H7 (cell line): Measurements from ENCODE around the gene RPS10. TPM values are rescaled to one million over a fixed set of nuclear protein-coding genes. Genes with fewer than 3 reads are reported as not detected.
A peak's percentile ranks its signal among the peaks of the same experiment; 100 is the strongest.

ENCODE experiments used
- DNase-seq: peaks from one replicate; pipeline ENCODE4 v3.0.0; 2012
- H3K27me3 ChIP-seq: 2 replicates; pipeline ENCODE4 v1.6.0; 2011; ENCODE audit warnings: mild to moderate bottlenecking, low read length; ENCODE audit not compliant: control insufficient read depth, insufficient read depth
- H3K36me3 ChIP-seq: replicated peaks from 2 replicates; pipeline ENCODE4 v1.5.1; 2011; ENCODE audit warnings: low read length; ENCODE audit not compliant: control insufficient read depth, insufficient read depth
- H3K4me3 ChIP-seq: 2 replicates; pipeline ENCODE4 v1.5.1; 2011; ENCODE audit warnings: low read depth, mild to moderate bottlenecking, control low read depth, low read length, moderate library complexity; ENCODE audit not compliant: insufficient read depth
- total RNA-seq: library from RNA; depleted of rRNA; stranded (reverse); fragments of >200 nt; shearing (Covaris generic); gene quantifications from 2 replicates; pipeline ENCODE4 v1.2.3, GENCODE V29; 2014

The RPS10 gene
- total RNA-seq, 1 experiment from 2014 or later, result 3,167 TPM

GRCh38 chr6:34392497-34393190 lies 33.2 kb downstream of the RPS10 start, which contains the start of gene NUDT3:
NUDT3 (minus strand) TSS chr6:34392669; CDS start chr6:34392362, 307 bp downstream.
- DNase-seq, result peak; percentile 96
- Histone ChIP-seq H3K4me3 (peak within 1 kb of the TSS; percentile 76), H3K27me3 (no peaks in the 10 kb centered on the region), H3K36me3 (no peaks in the 10 kb centered on the region; the same call in 1 of the 2 replicates)

GRCh38 chr6:34391786-34392496 lies 33.9 kb downstream of the RPS10 start:
- peak; percentile 93 for DNase-seq
- no peaks in the 10 kb centered on the region; the same call in 1 of the 2 replicates for H3K36me3 ChIP-seq
- H3K27me3 ChIP-seq, result no peaks in the 10 kb centered on the region
- H3K4me3 ChIP-seq, result peak overlapping the region; percentile 76

GRCh38 chr6:34391473-34391785 lies 34.4 kb downstream of the RPS10 start:
- Histone ChIP-seq H3K4me3 (peak overlapping the region; percentile 76), H3K36me3 (no peaks in the 10 kb centered on the region; the same call in 1 of the 2 replicates), H3K27me3 (no peaks in the 10 kb centered on the region)
- no peak for DNase-seq

- Histone ChIP-seq H3K36me3 (no peaks in the 10 kb centered on the region; the same call in 1 of the 2 replicates), H3K4me3 (peak overlapping the region; percentile 76), H3K27me3 (no peaks in the 10 kb centered on the region)
- peak; percentile 27 for DNase-seq
Measured at GRCh38 chr6:34390531-34391472, 35.1 kb downstream of the RPS10 start.

GRCh38 chr6:34389034-34389433 lies 36.8 kb downstream of the RPS10 start:
- no peaks in the 10 kb centered on the region for H3K27me3 ChIP-seq
- H3K36me3 ChIP-seq, result no peaks in the 10 kb centered on the region; the same call in 1 of the 2 replicates
- no peak for DNase-seq
- no peak overlapping the region for H3K4me3 ChIP-seq

GRCh38 chr6:34388421-34388820 lies 37.4 kb downstream of the RPS10 start:
- H3K27me3 ChIP-seq, result no peaks in the 10 kb centered on the region
- H3K36me3 ChIP-seq, result no peaks in the 10 kb centered on the region; the same call in 1 of the 2 replicates
- H3K4me3 ChIP-seq, result no peak overlapping the region
- no peak for DNase-seq

- no peaks in the 10 kb centered on the region; the same call in 1 of the 2 replicates for H3K36me3 ChIP-seq
- H3K4me3 ChIP-seq, result no peak overlapping the region
- DNase-seq, result no peak
- H3K27me3 ChIP-seq, result no peaks in the 10 kb centered on the region
Measured at GRCh38 chr6:34386316-34387137, 39.3 kb downstream of the RPS10 start.

GRCh38 chr6:34385793-34386195 lies 40.1 kb downstream of the RPS10 start:
- Histone ChIP-seq H3K36me3 (no peaks in the 10 kb centered on the region; the same call in 1 of the 2 replicates), H3K4me3 (no peak overlapping the region)

GRCh38 chr6:34384321-34385153 lies 41.3 kb downstream of the RPS10 start:
- no peak for DNase-seq

More at GRCh38 chr6:34385793-34386195, 40.1 kb downstream of the RPS10 start:
- no peak for DNase-seq
- no peaks in the 10 kb centered on the region for H3K27me3 ChIP-seq

GRCh38 chr6:34383656-34384320 lies 42.1 kb downstream of the RPS10 start:
- Histone ChIP-seq H3K36me3 (no peaks in the 10 kb centered on the region), H3K4me3 (no peak overlapping the region), H3K27me3 (no peaks in the 10 kb centered on the region)
- DNase-seq, result peak; percentile 27

More at GRCh38 chr6:34384321-34385153, 41.3 kb downstream of the RPS10 start:
- no peak overlapping the region for H3K4me3 ChIP-seq
- H3K36me3 ChIP-seq, result no peaks in the 10 kb centered on the region; the same call in 1 of the 2 replicates
- no peaks in the 10 kb centered on the region for H3K27me3 ChIP-seq

GRCh38 chr6:34383161-34383631 lies 42.7 kb downstream of the RPS10 start:
- Histone ChIP-seq H3K4me3 (no peak overlapping the region), H3K27me3 (no peaks in the 10 kb centered on the region)
- no peak for DNase-seq

GRCh38 chr6:34381081-34381480 lies 44.8 kb downstream of the RPS10 start:
- no peaks in the 10 kb centered on the region for H3K36me3 ChIP-seq
- no peak overlapping the region for H3K4me3 ChIP-seq
- H3K27me3 ChIP-seq, result no peaks in the 10 kb centered on the region
- DNase-seq, result no peak

More at GRCh38 chr6:34383161-34383631, 42.7 kb downstream of the RPS10 start:
- no peaks in the 10 kb centered on the region for H3K36me3 ChIP-seq
